GM21786 (cell line): ENCODE results near the gene SST.
"Not testable (repeated sequence)": the region's sequence is repeated elsewhere in the genome, so short reads cannot be mapped to it uniquely, and the experiment has no call there.

Experiments
- ATAC-seq: cut with Tn5 transposase; IDR thresholded peaks from one replicate; pipeline ENCODE4 v1.9.1; 2021; ENCODE audit not compliant: unreplicated experiment

SST gene

GRCh38 chr3:187684880-187685279 lies 14.7 kb upstream of the SST start:
- no peak for ATAC-seq

- no peak for ATAC-seq
Measured at GRCh38 chr3:187684444-187684843, 14.2 kb upstream of the SST start.

- ATAC-seq, result not testable (repeated sequence)
Measured at GRCh38 chr3:187681756-187682155, 11.6 kb upstream of the SST start.

GRCh38 chr3:187679638-187680396 lies 9.6 kb upstream of the SST start:
- ATAC-seq, result peak; percentile 89

GRCh38 chr3:187678726-187679268 lies 8.6 kb upstream of the SST start:
- no peak for ATAC-seq

GRCh38 chr3:187677604-187678003 lies 7.4 kb upstream of the SST start:
- ATAC-seq, result no peak

- ATAC-seq, result no peak
Measured at GRCh38 chr3:187673012-187673411, 2.8 kb upstream of the SST start.

GRCh38 chr3:187667526-187667925 lies 2.7 kb downstream of the SST start:
- no peak for ATAC-seq

GRCh38 chr3:187665764-187666402 lies 4.3 kb downstream of the SST start:
- no peak for ATAC-seq

- ATAC-seq, result no peak
Measured at GRCh38 chr3:187665010-187665409, 5.2 kb downstream of the SST start.

GRCh38 chr3:187662848-187663409 lies 7.3 kb downstream of the SST start:
- no peak for ATAC-seq

GRCh38 chr3:187661267-187661666 lies 8.9 kb downstream of the SST start:
- no peak for ATAC-seq

GRCh38 chr3:187651282-187651681 lies 18.9 kb downstream of the SST start:
- no peak for ATAC-seq

GRCh38 chr3:187648177-187648576 lies 22.0 kb downstream of the SST start:
- ATAC-seq, result peak; percentile 94

- ATAC-seq, result no peak
Measured at GRCh38 chr3:187646906-187647660, 23.1 kb downstream of the SST start.

- not testable (repeated sequence) for ATAC-seq
Measured at GRCh38 chr3:187645379-187645778, 24.8 kb downstream of the SST start.

- ATAC-seq, result no peak
Measured at GRCh38 chr3:187642861-187643260, 27.3 kb downstream of the SST start.

- ATAC-seq, result no peak
Measured at GRCh38 chr3:187641320-187642016, 28.7 kb downstream of the SST start.

- no peak for ATAC-seq
Measured at GRCh38 chr3:187640569-187641059, 29.6 kb downstream of the SST start.

GRCh38 chr3:187639927-187640568 lies 30.1 kb downstream of the SST start:
- ATAC-seq, result no peak
